ENCODE results near the gene ITPR1. TPM values are rescaled to one million over a fixed set of nuclear protein-coding genes. Genes with fewer than 3 reads are reported as not detected.

Gene ITPR1
- total and polyA plus RNA-seq, 10 of the 15 experiments (the other 5 are each of a cell fraction or from before 2014, with no cell fraction given) = 12.2 to 239 (median 28.4) TPM

- in situ Hi-C loops (cut with MboI) = no loop called here
- no peak for ATAC-seq
- intact Hi-C loops (cut with micrococcal nuclease; ENCODE audit: unreplicated experiment) = no loop called here
- TF ChIP-seq REST (IDR thresholded peaks at IDR 0.05; ENCODE audit: low read depth, low read length) (no peak), ZBTB40 (IDR thresholded peaks at IDR 0.05; ENCODE audit: borderline replicate concordance) (no peak), IRF3 (IDR thresholded peaks at IDR 0.05) (no peak), ZNF24 (IDR thresholded peaks at IDR 0.05) (peak; percentile 17; the same call in 1 of the 2 replicates), DPF2 (IDR thresholded peaks at IDR 0.05) (no peak), KDM1A (IDR thresholded peaks at IDR 0.05; ENCODE audit: borderline replicate concordance) (no peak), ELK1 (IDR thresholded peaks at IDR 0.05; ENCODE audit: low read depth, low read length) (no peak), NFIC (IDR thresholded peaks at IDR 0.05; ENCODE audit: low read depth, low read length) (no peak; the same call in 1 of the 2 replicates), PAX5 (IDR thresholded peaks at IDR 0.05; ENCODE audit: borderline replicate concordance, low read depth, low read length) (no peak), IKZF2 (IDR thresholded peaks at IDR 0.05) (0 out of 4 replicates have a peak, but pooled peaks have one; percentile 16 to 23)
These were observed 2.9 kb downstream of the ITPR1 start for GRCh38 chr3:4496087-4496452.

More at GRCh38 chr3:4496087-4496452, 2.9 kb downstream of the ITPR1 start:
- 1% methylated on average over 3 of the region's 3 CpGs for WGBS (ENCODE audit: insufficient coverage, insufficient replicate concordance, low lambda C conversion rate, missing lambda C conversion rate)
- BruUV-seq (replicated peaks) = no TSS peak
- peaks cover 27% of the 10 kb centered on the region for H3K79me2 ChIP-seq (ENCODE audit: control insufficient read depth, insufficient read depth, low read length)
- H3K4me1 ChIP-seq (ENCODE audit: control insufficient read depth, insufficient read depth, low read length) = peaks cover 14% of the 10 kb centered on the region
- ChIA-PET POLR2A (interaction anchor here (5.2 to 7.7 kb wide), 2 partner anchors 11 to 21 kb away, joined by 29 to 132 read pairs; no protein-coding TSS in a partner anchor), RAD21 (ENCODE audit: unreplicated experiment) (interaction anchor here (1.1 to 6.1 kb wide), 9 partner anchors 11 to 686 kb away, joined by 3 to 128 read pairs (median 9); no protein-coding TSS in a partner anchor), CTCF (interaction anchor here (1.0 to 5.5 kb wide), 4 partner anchors 10 to 484 kb away, joined by 3 to 52 read pairs (median 4); no protein-coding TSS in a partner anchor), SMC1A (ENCODE audit: uncharacterized antibody, unreplicated experiment) (interaction anchor here (1.1 to 8.4 kb wide), 11 partner anchors 10 to 216 kb away, joined by 3 to 180 read pairs (median 6); no protein-coding TSS in a partner anchor)
- no peaks in the 10 kb centered on the region for H4K20me1 ChIP-seq (ENCODE audit: control insufficient read depth, insufficient read depth)
- FAIRE-seq (peak; percentile 57), DNase-seq (ENCODE audit: low read depth, low spot score) (no peak)
- peak overlapping the region; percentile 91 for H3K4me2 ChIP-seq (ENCODE audit: control insufficient read depth, insufficient read depth)
- H3K9me3 ChIP-seq (replicated peaks; ENCODE audit: control insufficient read depth, insufficient read depth, low read length) = no peaks in the 10 kb centered on the region
- H3K27me3 ChIP-seq (replicated peaks in 1 of 2; ENCODE audit: control insufficient read depth in 2 of 2, insufficient read depth in 2 of 2, low read length in 1 of 2) = no peaks in the 10 kb centered on the region; a peak in 1 of 4 replicates
- H3K36me3 ChIP-seq (ENCODE audit: control insufficient read depth in 2 of 2, insufficient read depth in 2 of 2, low read length in 1 of 2) = peaks cover 0 to 5% of the 10 kb centered on the region in 2 experiments
- no peak overlapping the region for H3K9ac ChIP-seq (ENCODE audit: control insufficient read depth, insufficient read depth, low read length)
- peak overlapping the region; percentile 84 for H3K4me3 ChIP-seq
- H3K27ac ChIP-seq (ENCODE audit: control insufficient read depth, insufficient read depth) = peak overlapping the region; percentile 1; the same call in 1 of the 2 replicates
- H2AFZ ChIP-seq (ENCODE audit: control insufficient read depth, low read depth, low read length) = no peak overlapping the region

All from GM12878 (cell line).